NB4 (cell line): ENCODE data around the gene TMEM9.

Experiments used
- MAX ChIP-seq: IDR thresholded peaks from 2 replicates; pipeline ENCODE4 v1.6.1; 2011; ENCODE audit warnings: low read depth, low read length
- POLR2A ChIP-seq: IDR thresholded peaks from 2 replicates; pipeline ENCODE4 v1.6.1; 2011; ENCODE audit warnings: mild to moderate bottlenecking; ENCODE audit not compliant: insufficient read length; ENCODE audit errors: extremely low read depth
- TF ChIP-seq, protein P1 (sequence below): IDR thresholded peaks from one replicate; pipeline ENCODE4 v1.5.1; 2012; ENCODE audit warnings: low read depth, low read length

DNA sequence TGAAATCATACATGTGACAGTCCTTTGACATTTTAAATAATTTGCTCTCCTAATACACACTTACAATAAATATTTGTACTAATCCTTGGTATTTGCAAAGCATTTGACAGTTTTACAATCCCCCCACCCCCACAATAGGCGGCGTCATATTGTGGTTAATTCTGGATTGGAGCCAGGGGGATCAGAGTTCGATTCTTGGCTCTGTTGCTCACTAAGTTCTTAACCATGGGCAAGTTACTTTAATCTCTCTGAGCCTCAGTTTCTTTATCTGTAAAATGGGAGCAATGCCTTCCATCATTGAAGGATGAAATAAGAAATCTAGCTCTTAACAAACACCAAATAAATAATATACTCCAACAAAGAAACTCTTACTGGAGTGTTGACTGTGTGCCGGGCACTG lies 65.9 kb downstream of the TMEM9 start:
- TF ChIP-seq, protein P1, sequence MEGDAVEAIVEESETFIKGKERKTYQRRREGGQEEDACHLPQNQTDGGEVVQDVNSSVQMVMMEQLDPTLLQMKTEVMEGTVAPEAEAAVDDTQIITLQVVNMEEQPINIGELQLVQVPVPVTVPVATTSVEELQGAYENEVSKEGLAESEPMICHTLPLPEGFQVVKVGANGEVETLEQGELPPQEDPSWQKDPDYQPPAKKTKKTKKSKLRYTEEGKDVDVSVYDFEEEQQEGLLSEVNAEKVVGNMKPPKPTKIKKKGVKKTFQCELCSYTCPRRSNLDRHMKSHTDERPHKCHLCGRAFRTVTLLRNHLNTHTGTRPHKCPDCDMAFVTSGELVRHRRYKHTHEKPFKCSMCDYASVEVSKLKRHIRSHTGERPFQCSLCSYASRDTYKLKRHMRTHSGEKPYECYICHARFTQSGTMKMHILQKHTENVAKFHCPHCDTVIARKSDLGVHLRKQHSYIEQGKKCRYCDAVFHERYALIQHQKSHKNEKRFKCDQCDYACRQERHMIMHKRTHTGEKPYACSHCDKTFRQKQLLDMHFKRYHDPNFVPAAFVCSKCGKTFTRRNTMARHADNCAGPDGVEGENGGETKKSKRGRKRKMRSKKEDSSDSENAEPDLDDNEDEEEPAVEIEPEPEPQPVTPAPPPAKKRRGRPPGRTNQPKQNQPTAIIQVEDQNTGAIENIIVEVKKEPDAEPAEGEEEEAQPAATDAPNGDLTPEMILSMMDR = no peak
- TF ChIP-seq POLR2A (no peak), MAX (no peak)
